SU-DHL-6 (cell line): ENCODE data around the gene LMTK3.

Experiments used
- H2AFZ ChIP-seq: fragments of 200-600 bp; sonication (generic); 2 replicates; pipeline ENCODE4 v1.6.1; 2014; ENCODE audit warnings: low read depth, mild to moderate bottlenecking, moderate library complexity, mixed read lengths, antibody characterized with exemption, low read length; ENCODE audit not compliant: severe bottlenecking
- H3F3A ChIP-seq: fragments of 200-600 bp; shearing (Covaris generic); 2 replicates; pipeline ENCODE4 v1.6.0; 2016; ENCODE audit warnings: antibody characterized with exemption, mild to moderate bottlenecking; ENCODE audit not compliant: insufficient read depth
- H3K27ac ChIP-seq: fragments of 200-600 bp; sonication (generic); 2 replicates; pipeline ENCODE4 v1.5.1; 2016; ENCODE audit warnings: low read depth, mild to moderate bottlenecking, low read length, moderate library complexity, mixed read lengths
- H3K27me3 ChIP-seq: fragments of 200-600 bp; sonication (generic), shearing (Covaris generic); 2 replicates; pipeline ENCODE4 v1.6.0; 2014; ENCODE audit warnings: mild to moderate bottlenecking, low read length
- H3K36me3 ChIP-seq: fragments of 200-600 bp; sonication (generic); 2 replicates; pipeline ENCODE4 v1.6.1; 2014; ENCODE audit warnings: mild to moderate bottlenecking, low read length, mixed read lengths
- H3K4me2 ChIP-seq: fragments of 300-600, 200-600 bp; shearing (Covaris generic), sonication (generic); 2 replicates; pipeline ENCODE4 v1.6.0; 2014; ENCODE audit warnings: low read length, low read depth, mild to moderate bottlenecking; ENCODE audit not compliant: poor library complexity, severe bottlenecking
- H3K4me3 ChIP-seq: fragments of 200-600 bp; sonication (generic); 2 replicates; pipeline ENCODE4 v1.5.1; 2014; ENCODE audit warnings: antibody characterized with exemption, low read length, mild to moderate bottlenecking, mixed read lengths; ENCODE audit not compliant: insufficient read depth, poor library complexity, severe bottlenecking
- H3K79me2 ChIP-seq: fragments of 200-600 bp; sonication (generic); 2 replicates; pipeline ENCODE4 v1.6.1; 2014; ENCODE audit warnings: mild to moderate bottlenecking, low read length, moderate library complexity; ENCODE audit not compliant: insufficient read depth
- H3K9ac ChIP-seq: fragments of 200-600 bp; sonication (generic); 2 replicates; pipeline ENCODE4 v1.7.0; 2014; ENCODE audit warnings: mild to moderate bottlenecking, low read length
- H3K9me2 ChIP-seq: fragments of 200-600 bp; sonication (generic); replicated peaks from 2 replicates; pipeline ENCODE4 v1.6.1; 2014; ENCODE audit warnings: low read length; ENCODE audit not compliant: insufficient read depth
- H3K9me3 ChIP-seq: fragments of 200-600 bp; sonication (generic); 2 replicates; pipeline ENCODE4 v1.6.1; 2014; ENCODE audit warnings: low read length, mixed read lengths; ENCODE audit not compliant: insufficient read depth
- H4K20me1 ChIP-seq: fragments of 200-600 bp; sonication (generic); 2 replicates; pipeline ENCODE4 v1.6.1; 2014; ENCODE audit warnings: low read depth, mild to moderate bottlenecking, antibody characterized with exemption, low read length, moderate library complexity, mixed read lengths
- EZH2phosphoT487 ChIP-seq: fragments of 200-600 bp; sonication (generic), shearing (Covaris generic); conservative IDR thresholded peaks from 2 replicates; pipeline ENCODE4 v1.6.1; 2018; ENCODE audit warnings: mild to moderate bottlenecking, antibody characterized with exemption, low read length, moderate library complexity, mixed read lengths
- TF ChIP-seq, protein P1 (sequence below): fragments of 200-600 bp; sonication (generic); IDR thresholded peaks from one replicate; pipeline ENCODE4 v1.5.1; 2017; ENCODE audit warnings: antibody characterized with exemption, mild to moderate bottlenecking, low read length, moderate library complexity; ENCODE audit not compliant: insufficient read depth, poor library complexity, severe bottlenecking

The LMTK3 gene

GRCh38 chr19:48558018-48558684 lies 46.5 kb upstream of the LMTK3 start:
- no peaks in the 10 kb centered on the region for H3K9me3 ChIP-seq
- TF ChIP-seq, protein P1, sequence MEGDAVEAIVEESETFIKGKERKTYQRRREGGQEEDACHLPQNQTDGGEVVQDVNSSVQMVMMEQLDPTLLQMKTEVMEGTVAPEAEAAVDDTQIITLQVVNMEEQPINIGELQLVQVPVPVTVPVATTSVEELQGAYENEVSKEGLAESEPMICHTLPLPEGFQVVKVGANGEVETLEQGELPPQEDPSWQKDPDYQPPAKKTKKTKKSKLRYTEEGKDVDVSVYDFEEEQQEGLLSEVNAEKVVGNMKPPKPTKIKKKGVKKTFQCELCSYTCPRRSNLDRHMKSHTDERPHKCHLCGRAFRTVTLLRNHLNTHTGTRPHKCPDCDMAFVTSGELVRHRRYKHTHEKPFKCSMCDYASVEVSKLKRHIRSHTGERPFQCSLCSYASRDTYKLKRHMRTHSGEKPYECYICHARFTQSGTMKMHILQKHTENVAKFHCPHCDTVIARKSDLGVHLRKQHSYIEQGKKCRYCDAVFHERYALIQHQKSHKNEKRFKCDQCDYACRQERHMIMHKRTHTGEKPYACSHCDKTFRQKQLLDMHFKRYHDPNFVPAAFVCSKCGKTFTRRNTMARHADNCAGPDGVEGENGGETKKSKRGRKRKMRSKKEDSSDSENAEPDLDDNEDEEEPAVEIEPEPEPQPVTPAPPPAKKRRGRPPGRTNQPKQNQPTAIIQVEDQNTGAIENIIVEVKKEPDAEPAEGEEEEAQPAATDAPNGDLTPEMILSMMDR = no peak
- TF ChIP-seq EZH2phosphoT487 = no peak

DNA sequence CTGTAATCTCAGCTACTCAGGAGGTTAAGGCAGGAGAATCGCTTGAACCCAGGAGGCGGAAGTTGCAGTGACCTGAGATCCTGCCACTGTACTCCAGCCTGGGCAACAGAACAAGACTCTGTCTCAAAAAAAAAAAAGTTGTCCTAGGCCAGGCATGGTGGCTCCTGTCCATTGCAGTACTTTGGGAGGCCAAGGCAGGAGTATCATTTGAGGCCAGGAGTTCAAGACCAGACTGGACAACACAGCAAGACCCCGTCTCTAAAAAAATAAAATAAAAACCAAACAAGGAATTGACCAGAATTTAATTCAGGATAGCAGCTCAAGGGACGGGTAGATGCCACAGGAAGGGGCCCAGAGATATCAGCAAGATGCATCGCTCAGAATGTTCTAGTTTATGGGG lies 45.2 kb upstream of the LMTK3 start:
- no peaks in the 10 kb centered on the region for H3F3A ChIP-seq
- no peak overlapping the region for H3K4me2 ChIP-seq

More at GRCh38 chr19:48558018-48558684, 46.5 kb upstream of the LMTK3 start:
- H3K9ac ChIP-seq = no peak overlapping the region
- H3K4me2 ChIP-seq = no peak overlapping the region
- H4K20me1 ChIP-seq = no peaks in the 10 kb centered on the region
- H3K36me3 ChIP-seq = no peaks in the 10 kb centered on the region
- no peaks in the 10 kb centered on the region for H3K9me2 ChIP-seq
- H3K27me3 ChIP-seq = no peaks in the 10 kb centered on the region
- H3F3A ChIP-seq = no peaks in the 10 kb centered on the region
- no peaks in the 10 kb centered on the region for H3K79me2 ChIP-seq
- no peak overlapping the region for H3K4me3 ChIP-seq
- no peak overlapping the region for H2AFZ ChIP-seq
- H3K27ac ChIP-seq = no peak overlapping the region

DNA sequence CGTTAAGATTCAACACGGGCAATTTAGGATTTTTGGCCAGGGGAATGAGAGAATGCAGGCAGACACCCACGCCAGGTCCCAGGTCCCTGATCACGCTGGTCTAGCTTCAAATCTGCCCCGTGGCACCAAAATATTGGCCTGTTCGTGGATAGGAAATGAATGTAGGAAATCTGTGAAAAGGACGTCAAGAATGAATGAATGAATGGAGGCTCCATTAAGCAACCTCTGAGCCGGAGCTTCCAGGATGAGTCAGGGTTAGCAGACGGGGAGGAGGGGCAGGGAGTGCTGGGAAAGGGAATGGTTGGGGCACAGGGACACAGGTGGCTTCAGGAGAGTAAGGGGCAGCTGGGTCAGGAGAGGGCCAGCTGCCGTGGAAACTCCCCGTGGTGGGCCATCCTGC lies 44.5 kb upstream of the LMTK3 start:
- Histone ChIP-seq H3K79me2 (no peaks in the 10 kb centered on the region), H3K4me3 (no peak overlapping the region), H3K36me3 (no peaks in the 10 kb centered on the region), H3K4me2 (no peak overlapping the region), H3K9me2 (no peaks in the 10 kb centered on the region), H3K9ac (no peak overlapping the region), H3K27me3 (no peaks in the 10 kb centered on the region), H2AFZ (no peak overlapping the region), H3K9me3 (no peaks in the 10 kb centered on the region), H3K27ac (no peak overlapping the region), H3F3A (no peaks in the 10 kb centered on the region), H4K20me1 (no peaks in the 10 kb centered on the region)
- TF ChIP-seq, protein P1 = no peak
- no peak for TF ChIP-seq EZH2phosphoT487

More for the DNA sequence above, 45.2 kb upstream of the LMTK3 start:
- no peaks in the 10 kb centered on the region for H3K9me2 ChIP-seq
- no peak overlapping the region for H3K9ac ChIP-seq
- H3K9me3 ChIP-seq = no peaks in the 10 kb centered on the region
- H4K20me1 ChIP-seq = no peaks in the 10 kb centered on the region
- H3K4me3 ChIP-seq = no peak overlapping the region
- H3K79me2 ChIP-seq = no peaks in the 10 kb centered on the region
- no peak overlapping the region for H3K27ac ChIP-seq
- H2AFZ ChIP-seq = no peak overlapping the region
- TF ChIP-seq, protein P1 = no peak
- TF ChIP-seq EZH2phosphoT487 = no peak
- H3K36me3 ChIP-seq = no peaks in the 10 kb centered on the region
- H3K27me3 ChIP-seq = no peaks in the 10 kb centered on the region
